Subcutaneous abdominal adipose tissue (tissue), 5 donors: ENCODE results near the gene CENPA.
"Not testable (repeated sequence)": the region's sequence is repeated elsewhere in the genome, so short reads cannot be mapped to it uniquely, and the experiment has no call there.

Source experiments
- H3K27ac ChIP-seq: one replicate; pipeline ENCODE4 v1.7.0; 2013; ENCODE audit warnings: low read depth, mild to moderate bottlenecking, inconsistent platforms, low read length, moderate library complexity
- H3K27me3 ChIP-seq, 5 donors: one replicate each; pipeline ENCODE4 v1.7.0; 2013; ENCODE audit warnings: low read length in 5 of 5, inconsistent platforms in 1 of 5; ENCODE audit not compliant: control insufficient read depth in 5 of 5, insufficient read depth in 4 of 5
- H3K36me3 ChIP-seq, 5 donors: one replicate each; pipeline ENCODE4 v1.7.0; 2013; ENCODE audit warnings: low read length in 5 of 5; ENCODE audit not compliant: control insufficient read depth in 5 of 5, insufficient read depth in 5 of 5
- H3K4me1 ChIP-seq, 5 donors: one replicate each; pipeline ENCODE4 v1.7.0; 2013; ENCODE audit warnings: low read length in 5 of 5, mild to moderate bottlenecking in 3 of 5, moderate library complexity in 1 of 5; ENCODE audit not compliant: control insufficient read depth in 5 of 5, insufficient read depth in 5 of 5
- H3K4me3 ChIP-seq, 5 donors: one replicate each; pipeline ENCODE4 v1.7.0; 2013; ENCODE audit warnings: low read length in 5 of 5, low read depth in 1 of 5
- H3K9ac ChIP-seq, 5 donors: one replicate each; pipeline ENCODE4 v1.7.0; 2013; ENCODE audit warnings: low read length in 5 of 5, mild to moderate bottlenecking in 4 of 5, moderate library complexity in 3 of 5
- H3K9me3 ChIP-seq, 5 donors: one replicate each; pipeline ENCODE4 v1.7.0; 2013; ENCODE audit warnings: low read length in 5 of 5; ENCODE audit not compliant: control insufficient read depth in 5 of 5
- donor health status: healthy.
- donor health status: healthy.
- donor health status: healthy.
- donor health status: healthy.
- donor health status: healthy.

CENPA gene

GRCh38 chr2:26758790-26759321 is 27.0 kb upstream of the CENPA start:
- Histone ChIP-seq H3K4me3 (peak overlapping the region in 1 of 5 donors; percentile 22), H3K9me3 (no peaks in the 10 kb centered on the region), H3K4me1 (peaks cover 4 to 27% (median 18%) of the 10 kb centered on the region in 5 donors), H3K27ac (peak overlapping the region; percentile 86), H3K27me3 (no peaks in the 10 kb centered on the region), H3K36me3 (no peaks in the 10 kb centered on the region), H3K9ac (no peak overlapping the region)

- Histone ChIP-seq H3K4me1 (peaks cover 4 to 31% (median 25%) of the 10 kb centered on the region in 5 donors), H3K27ac (no peak overlapping the region), H3K9me3 (no peaks in the 10 kb centered on the region), H3K27me3 (no peaks in the 10 kb centered on the region), H3K36me3 (no peaks in the 10 kb centered on the region), H3K4me3 (no peak overlapping the region), H3K9ac (no peak overlapping the region)
These were observed 26.0 kb upstream of the CENPA start for GRCh38 chr2:26759845-26760244.

GRCh38 chr2:26760991-26761390 is 24.9 kb upstream of the CENPA start:
- H3K27me3 ChIP-seq, H3K4me3 ChIP-seq, H3K9me3 ChIP-seq, H3K27ac ChIP-seq, H3K9ac ChIP-seq, H3K36me3 ChIP-seq: not testable (repeated sequence)
- peaks cover 10 to 43% (median 37%) of the 10 kb centered on the region in 5 donors for H3K4me1 ChIP-seq

GRCh38 chr2:26763019-26763418 is 22.8 kb upstream of the CENPA start:
- no peaks in the 10 kb centered on the region for H3K9me3 ChIP-seq
- no peaks in the 10 kb centered on the region for H3K36me3 ChIP-seq
- peaks cover 10 to 57% (median 50%) of the 10 kb centered on the region in 5 donors for H3K4me1 ChIP-seq
- peak overlapping the region in 2 of 5 donors; percentile 94 to 96 for H3K4me3 ChIP-seq
- H3K27ac ChIP-seq: no peak overlapping the region
- no peaks in the 10 kb centered on the region for H3K27me3 ChIP-seq
- peak overlapping the region in 1 of 5 donors; percentile 98 for H3K9ac ChIP-seq

GRCh38 chr2:26764078-26764887 is 21.6 kb upstream of the CENPA start, which contains the start of gene SLC35F6:
TSS of gene SLC35F6 (plus strand) at chr2:26764284. CDS start at chr2:26764350, 66 bp downstream.
- Histone ChIP-seq H3K4me3 (peak within 1 kb of the TSS; percentile 65 to 96 (median 94)), H3K4me1 (peaks cover 8 to 60% (median 49%) of the 10 kb centered on the region in 5 donors), H3K9me3 (no peaks in the 10 kb centered on the region), H3K27ac (peak within 1 kb of the TSS; percentile 87), H3K27me3 (no peaks in the 10 kb centered on the region), H3K9ac (peak within 1 kb of the TSS; percentile 69 to 99 (median 98)), H3K36me3 (no peaks in the 10 kb centered on the region)

- Histone ChIP-seq H3K27me3 (no peaks in the 10 kb centered on the region), H3K27ac (peak overlapping the region; percentile 87), H3K4me1 (peaks cover 13 to 66% (median 56%) of the 10 kb centered on the region in 5 donors), H3K4me3 (peak overlapping the region; percentile 65 to 96 (median 94)), H3K9ac (peak overlapping the region; percentile 69 to 99 (median 98)), H3K9me3 (no peaks in the 10 kb centered on the region), H3K36me3 (no peaks in the 10 kb centered on the region)
These were observed 20.9 kb upstream of the CENPA start for GRCh38 chr2:26764906-26765305.

GRCh38 chr2:26765475-26766200 is 20.2 kb upstream of the CENPA start:
- H3K27me3 ChIP-seq: no peaks in the 10 kb centered on the region
- H3K36me3 ChIP-seq: no peaks in the 10 kb centered on the region
- peak overlapping the region; percentile 65 to 96 (median 94) for H3K4me3 ChIP-seq
- peak overlapping the region; percentile 87 for H3K27ac ChIP-seq
- no peaks in the 10 kb centered on the region for H3K9me3 ChIP-seq
- peak overlapping the region; percentile 69 to 99 (median 98) for H3K9ac ChIP-seq
- peaks cover 13 to 73% (median 62%) of the 10 kb centered on the region in 5 donors for H3K4me1 ChIP-seq

GRCh38 chr2:26767129-26767528 is 18.7 kb upstream of the CENPA start:
- Histone ChIP-seq H3K27me3 (no peaks in the 10 kb centered on the region), H3K27ac (peak overlapping the region; percentile 58), H3K36me3 (no peaks in the 10 kb centered on the region), H3K9me3 (no peaks in the 10 kb centered on the region), H3K4me1 (peaks cover 20 to 88% (median 77%) of the 10 kb centered on the region in 5 donors), H3K9ac (peak overlapping the region in 3 of 5 donors; percentile 20 to 52 (median 26)), H3K4me3 (no peak overlapping the region)

GRCh38 chr2:26767894-26768487 is 17.9 kb upstream of the CENPA start:
- H3K36me3 ChIP-seq: no peaks in the 10 kb centered on the region
- H3K27me3 ChIP-seq: no peaks in the 10 kb centered on the region
- no peak overlapping the region for H3K4me3 ChIP-seq
- H3K9me3 ChIP-seq: no peaks in the 10 kb centered on the region
- H3K4me1 ChIP-seq: peaks cover 28 to 97% (median 85%) of the 10 kb centered on the region in 5 donors
- no peak overlapping the region for H3K9ac ChIP-seq
- H3K27ac ChIP-seq: peak overlapping the region; percentile 93
